HG02884 (cell line): ENCODE results near the gene UBE2E3.
"Not testable (repeated sequence)": the region's sequence is repeated elsewhere in the genome, so short reads cannot be mapped to it uniquely, and the experiment has no call there.

Source experiments
- ATAC-seq: cut with Tn5 transposase; IDR thresholded peaks from one replicate; pipeline ENCODE4 v1.9.1; 2021; ENCODE audit warnings: mild to moderate bottlenecking, moderate library complexity; ENCODE audit not compliant: unreplicated experiment

The UBE2E3 gene

GRCh38 chr2:181072486-181073235 lies 92.3 kb downstream of the UBE2E3 start:
- no peak for ATAC-seq

- ATAC-seq, result no peak
Observed at GRCh38 chr2:181073896-181074295, 93.5 kb downstream of the UBE2E3 start.

- no peak for ATAC-seq
Observed at GRCh38 chr2:181074457-181074856, 94.1 kb downstream of the UBE2E3 start.

GRCh38 chr2:181076658-181077057 lies 96.3 kb downstream of the UBE2E3 start:
- ATAC-seq, result no peak

DNA sequence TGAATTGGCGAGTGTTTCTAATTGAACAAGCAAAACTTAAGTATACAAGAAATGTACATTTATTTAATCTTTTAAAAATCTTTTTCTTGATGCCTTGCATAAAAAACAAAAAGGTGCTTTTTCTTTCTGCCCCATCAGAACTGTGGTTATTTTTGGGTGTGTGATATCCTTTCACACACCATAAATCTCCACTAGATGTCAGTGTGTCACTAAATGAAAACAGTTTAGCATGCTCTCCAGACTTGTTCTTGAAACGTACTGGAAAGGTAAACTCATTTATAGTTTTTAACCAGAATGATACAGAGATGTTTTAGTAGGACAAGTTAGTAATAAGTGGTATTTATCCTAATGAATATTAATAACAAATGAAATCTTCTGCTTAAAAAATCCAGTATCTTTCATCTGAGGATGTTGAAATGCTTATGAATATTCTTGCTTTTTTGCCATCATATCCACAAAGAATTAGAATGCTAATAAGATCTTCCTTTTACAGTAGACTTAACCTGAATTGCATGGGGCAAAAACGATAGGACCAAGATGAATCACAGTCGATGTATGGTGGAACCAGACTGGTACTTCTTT lies 96.8 kb downstream of the UBE2E3 start:
- ATAC-seq, result peak; percentile 85

GRCh38 chr2:181083140-181083539 lies 102.7 kb downstream of the UBE2E3 start:
- no peak for ATAC-seq

GRCh38 chr2:181085734-181086133 lies 105.3 kb downstream of the UBE2E3 start:
- ATAC-seq, result no peak

DNA sequence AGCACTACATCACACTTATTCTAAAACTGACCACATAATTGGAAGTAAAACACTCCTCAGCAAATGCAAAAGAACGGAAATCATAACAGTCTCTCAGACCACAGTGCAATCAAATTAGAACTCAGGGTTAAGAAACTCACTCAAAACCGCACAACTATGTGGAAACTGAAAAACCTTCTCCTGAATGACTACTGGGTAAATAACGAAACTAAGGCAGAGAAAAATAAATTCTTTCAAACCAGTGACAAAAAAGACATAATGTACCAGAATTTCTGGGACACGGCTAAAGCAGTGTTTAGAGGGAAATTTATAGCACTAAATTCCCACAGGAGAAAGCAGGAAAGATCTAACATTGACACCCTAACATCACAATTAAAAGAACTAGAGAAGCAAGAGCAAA lies 111.5 kb downstream of the UBE2E3 start:
- ATAC-seq, result not testable (repeated sequence)

DNA sequence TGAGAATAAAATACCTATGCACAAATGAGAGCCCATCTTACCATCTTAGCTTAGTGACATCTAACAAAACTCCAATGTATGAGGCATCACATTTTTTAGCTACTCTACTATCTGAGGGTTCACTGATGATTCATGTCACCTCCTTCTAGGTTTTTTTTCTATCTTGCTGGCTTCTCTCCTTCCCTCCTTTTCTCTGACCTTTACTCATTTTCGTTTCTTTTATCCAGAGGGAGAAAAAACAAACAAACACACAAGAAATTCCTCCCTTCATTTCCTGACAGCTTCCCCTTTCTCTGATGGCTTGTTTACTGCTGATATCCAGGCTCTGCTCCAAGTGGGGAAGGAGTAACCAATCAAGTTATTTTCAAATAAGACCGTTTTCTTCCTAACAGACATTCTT lies 115.1 kb downstream of the UBE2E3 start:
- ATAC-seq, result no peak

- no peak for ATAC-seq
Observed at GRCh38 chr2:181103659-181104058, 123.3 kb downstream of the UBE2E3 start.

DNA sequence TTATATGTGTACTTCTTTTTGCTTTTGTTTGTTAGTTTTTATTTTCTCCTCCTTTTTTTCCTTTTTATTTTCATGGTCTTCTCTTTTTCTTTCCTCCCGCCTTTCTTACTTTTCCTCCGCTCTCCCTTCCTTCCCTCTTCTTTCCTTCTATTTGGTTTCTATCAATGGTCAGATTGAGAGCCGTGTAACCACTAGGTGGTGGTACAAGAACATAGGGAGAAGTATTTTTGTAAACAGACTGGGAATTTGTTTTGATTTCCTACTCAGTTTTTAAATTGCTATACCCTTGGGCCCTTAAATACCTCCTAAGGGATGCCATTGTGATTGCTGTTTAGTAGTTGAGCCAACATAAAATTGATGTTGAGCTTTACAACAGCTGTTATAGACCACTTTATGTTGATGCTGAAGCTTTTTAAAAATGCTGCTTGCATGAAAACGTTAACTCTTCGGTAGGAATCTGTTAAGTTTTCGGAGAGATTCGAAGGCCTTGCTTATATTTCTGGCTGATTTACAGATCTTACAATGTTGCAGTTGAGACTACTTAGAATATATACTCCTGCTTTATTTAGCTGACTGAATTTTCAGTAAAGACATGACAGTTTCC lies 124.2 kb downstream of the UBE2E3 start:
- no peak for ATAC-seq

DNA sequence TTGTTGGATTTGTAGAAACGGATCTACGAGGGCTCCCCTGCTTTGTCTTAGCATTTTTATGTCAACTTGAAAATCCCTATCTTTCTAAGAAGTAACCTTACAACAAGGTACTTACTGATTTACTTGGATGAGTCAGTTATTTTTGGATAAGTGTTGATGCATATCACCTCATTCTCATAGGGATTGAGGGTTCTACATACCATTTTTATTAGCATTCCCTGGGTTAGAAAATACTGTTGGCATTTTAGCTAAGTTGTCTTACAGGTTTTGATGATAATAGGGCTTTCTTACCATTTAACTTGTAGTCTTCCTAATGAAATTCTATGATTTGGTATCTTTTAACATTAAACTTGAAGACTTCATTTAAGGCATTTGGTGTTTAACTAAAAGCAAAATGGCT lies 125.2 kb downstream of the UBE2E3 start:
- no peak for ATAC-seq

- no peak for ATAC-seq
Observed at GRCh38 chr2:181106229-181106628, 125.8 kb downstream of the UBE2E3 start.

GRCh38 chr2:181106789-181107627 lies 126.6 kb downstream of the UBE2E3 start:
- ATAC-seq, result peak; percentile 97

GRCh38 chr2:181107628-181107945 lies 127.2 kb downstream of the UBE2E3 start:
- ATAC-seq, result no peak

DNA sequence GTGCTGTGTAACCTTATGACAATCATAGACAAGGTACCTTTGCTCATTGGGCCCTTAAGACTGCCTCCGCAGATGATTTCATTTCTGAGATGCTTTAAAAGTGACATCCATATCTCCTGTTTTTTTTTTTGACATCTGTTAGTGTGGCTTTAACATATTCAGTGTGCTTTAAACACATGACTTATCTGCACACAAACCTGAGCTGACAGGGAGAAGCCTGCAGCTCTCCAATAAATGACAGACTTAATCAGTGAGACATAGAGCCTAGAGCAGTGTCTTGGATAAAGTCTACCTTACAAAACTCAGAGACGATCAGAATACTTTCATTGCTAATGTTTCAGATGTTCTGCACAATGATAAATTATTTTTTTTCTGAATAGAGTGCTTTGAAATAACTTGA lies 130.7 kb downstream of the UBE2E3 start:
- ATAC-seq, result no peak

DNA sequence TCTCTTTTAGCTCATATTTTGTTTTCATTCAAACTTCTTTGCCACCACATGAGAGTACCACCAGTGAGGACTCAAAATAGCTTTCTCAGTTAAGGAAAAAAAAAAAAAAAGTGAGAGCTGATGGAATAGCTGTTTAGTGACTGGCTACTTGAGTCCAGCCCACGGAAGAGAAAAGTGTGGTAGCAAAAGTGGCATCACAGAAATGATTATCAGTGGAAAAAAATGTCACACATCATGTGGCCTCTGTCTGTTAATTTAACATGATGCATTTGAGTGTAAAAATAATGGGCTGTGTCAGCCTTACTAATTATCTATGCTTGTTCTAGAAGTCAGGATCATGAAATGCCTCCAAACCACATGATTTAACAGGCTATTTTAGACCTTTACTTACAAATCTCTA lies 132.5 kb downstream of the UBE2E3 start:
- no peak for ATAC-seq
